Pancreas (tissue), 10 donors: ENCODE results near the gene RNF224. TPM values are rescaled to one million over a fixed set of nuclear protein-coding genes. Genes with fewer than 3 reads are reported as not detected.

Experiments
- ATAC-seq, 4 donors: fragments of 200-7000 bp; cut with Tn5 transposase; one replicate each; pipeline versions ENCODE4 v1.8.0 to v1.9.1; 2020; ENCODE audit warnings: mild to moderate bottlenecking in 4 of 4, moderate library complexity in 4 of 4
- DNase-seq, 6 donors: peaks; one replicate each; pipeline ENCODE4 v3.0.0-alpha.2; 2020
- FAIRE-seq: peaks from 2 replicates; lab custom pipeline; 2012; peaks lifted over from hg19 to GRCh38; lab: Jason Lieb, UNC
- H3K27ac ChIP-seq, 4 donors: fragments of 200-600 bp; sonication (generic); 1 replicate in 3 of 4; 2 replicates in 1 of 4; pipeline versions ENCODE4 v1.5.0 to v1.8.0; 2020
- H3K27me3 ChIP-seq, 4 donors: fragments of 200-600 bp; one replicate each; pipeline ENCODE4 v1.8.0; 2021
- H3K36me3 ChIP-seq, 3 donors: fragments of 200-600 bp; sonication (generic) in 1 of 3; one replicate each; pipeline versions ENCODE4 v1.5.0 to v1.8.0; 2020 to 2021
- H3K4me1 ChIP-seq, 3 donors: fragments of 200-600 bp; one replicate each; pipeline ENCODE4 v1.8.0; 2021
- H3K4me3 ChIP-seq, 4 donors: fragments of 200-600 bp; sonication (generic) in 2 of 4; one replicate each; pipeline versions ENCODE4 v1.5.0 to v1.8.0; 2020 to 2021
- H3K9me3 ChIP-seq, 4 donors: fragments of 200-600 bp; one replicate each; pipeline ENCODE4 v1.8.0; 2021
- CTCF ChIP-seq, 4 donors: fragments of 200-600 bp; sonication (generic) in 3 of 4; IDR thresholded peaks; one replicate each; pipeline versions ENCODE4 v1.5.0 to v1.8.0; 2021; ENCODE audit warnings: antibody characterized with exemption in 4 of 4
- WGBS, 2 donors: extraction: QIAGEN DNeasy Blood & Tissue Kit; methylation state at CpG; one replicate each; pipeline ENCODE4 v1.1.7; 2013; 5-methylcytosine and 5-hydroxymethylcytosine counted together
- intact Hi-C, 3 donors: fragments of 100-400 bp; cut with DNase I; formaldehyde crosslinking; loops; one replicate each; pipeline versions ENCODE4 v1.11.1 to v1.14.2; 2022
- polyA plus RNA-seq, 2 donors: library from polyadenylated mRNA; stranded (reverse); fragments of 200-250 nt; gene quantifications; one replicate each; pipeline ENCODE4 v1.2.3, GENCODE V29; 2013
- total RNA-seq, 6 donors: library from RNA; stranded (reverse); fragmentation: NEBNext Ultra II Directional in 4 of 6; extraction: Animal tissue kit (Norgen Biotek cat#: 25700) in 4 of 6; gene quantifications; one replicate each; pipeline versions ENCODE4 v1.2.1 to v1.2.4, GENCODE V29; 2021 to 2023
- donor health status: healthy with polysubstance abuse.
- donor health status: DM: no; HTN: no; CAD: no; lungs with moderate emphysema.
- donor health status: DM: no; HTN: no; CAD: no.
- donor health status: control.
- donor health status: control.
- donor health status: Bipolar disorder and iron deficiency.
- donor health status: DM: yes; HTN: yes; CAD: no.
- donor health status: DM: no; HTN: no; CAD: no.
- donor health status: DM: no; HTN: no; CAD: no.
- donor health status: DM: yes; HTN: yes; CAD: no.

Gene RNF224
- total and polyA plus RNA-seq, 8 donors, result 0.09 to 0.61 (median 0.61) TPM; not detected in 5

GRCh38 chr9:137188086-137188489 is 39.2 kb upstream of the RNF224 start:
- 0% methylated on average over 25 to 31 of the region's 31 CpGs for WGBS, 2 donors

GRCh38 chr9:137188490-137189296 is 38.6 kb upstream of the RNF224 start, which contains the start of the genes ANAPC2 and SSNA1:
Gene ANAPC2, minus strand, starts transcription at chr9:137188560. Its CDS starts 28 bp downstream, at chr9:137188532.
Gene SSNA1, plus strand, starts transcription at chr9:137188676. Its CDS starts 51 bp downstream, at chr9:137188727.
- H3K9me3 ChIP-seq, result no peaks in the 10 kb centered on the region
- DNase-seq (peak; percentile 90 to 99 (median 96)), ATAC-seq (peak; percentile 82 to 87 (median 86)), FAIRE-seq (no peak)
- H3K27ac ChIP-seq, result peak within 1 kb of the TSS; percentile 86 to 97 (median 92)
- intact Hi-C loops, result loop anchor here in 1 of 3 donors (5.0 kb wide), 1 partner anchor 71 kb away; no protein-coding TSS in a partner anchor
- 0% methylated on average over 80 to 98 of the region's 98 CpGs for WGBS, 2 donors
- H3K4me1 ChIP-seq, result peaks cover 30 to 50% (median 35%) of the 10 kb centered on the region in 3 donors
- no peaks in the 10 kb centered on the region for H3K27me3 ChIP-seq
- peak within 1 kb of the TSS; percentile 86 to 97 (median 89) for H3K4me3 ChIP-seq
- peak in 1 of 4 donors; percentile 14 for TF ChIP-seq CTCF (IDR thresholded peaks at IDR 0.05)
- peaks cover 0 to 16% (median 5%) of the 10 kb centered on the region in 3 donors for H3K36me3 ChIP-seq

More at GRCh38 chr9:137188086-137188489, 39.2 kb upstream of the RNF224 start:
- no peak for FAIRE-seq
- intact Hi-C loops, result loop anchor here in 1 of 3 donors (5.0 kb wide), 1 partner anchor 71 kb away; no protein-coding TSS in a partner anchor
- TF ChIP-seq CTCF (IDR thresholded peaks at IDR 0.05), result no peak
- Histone ChIP-seq H3K27ac (peak overlapping the region; percentile 86 to 97 (median 92)), H3K9me3 (no peaks in the 10 kb centered on the region), H3K4me1 (peaks cover 25 to 46% (median 34%) of the 10 kb centered on the region in 3 donors), H3K36me3 (peaks cover 0 to 22% (median 11%) of the 10 kb centered on the region in 3 donors), H3K27me3 (no peaks in the 10 kb centered on the region), H3K4me3 (peak overlapping the region; percentile 86 to 97 (median 89))
- ATAC-seq, result no peak
- DNase-seq, result no peak

DNA sequence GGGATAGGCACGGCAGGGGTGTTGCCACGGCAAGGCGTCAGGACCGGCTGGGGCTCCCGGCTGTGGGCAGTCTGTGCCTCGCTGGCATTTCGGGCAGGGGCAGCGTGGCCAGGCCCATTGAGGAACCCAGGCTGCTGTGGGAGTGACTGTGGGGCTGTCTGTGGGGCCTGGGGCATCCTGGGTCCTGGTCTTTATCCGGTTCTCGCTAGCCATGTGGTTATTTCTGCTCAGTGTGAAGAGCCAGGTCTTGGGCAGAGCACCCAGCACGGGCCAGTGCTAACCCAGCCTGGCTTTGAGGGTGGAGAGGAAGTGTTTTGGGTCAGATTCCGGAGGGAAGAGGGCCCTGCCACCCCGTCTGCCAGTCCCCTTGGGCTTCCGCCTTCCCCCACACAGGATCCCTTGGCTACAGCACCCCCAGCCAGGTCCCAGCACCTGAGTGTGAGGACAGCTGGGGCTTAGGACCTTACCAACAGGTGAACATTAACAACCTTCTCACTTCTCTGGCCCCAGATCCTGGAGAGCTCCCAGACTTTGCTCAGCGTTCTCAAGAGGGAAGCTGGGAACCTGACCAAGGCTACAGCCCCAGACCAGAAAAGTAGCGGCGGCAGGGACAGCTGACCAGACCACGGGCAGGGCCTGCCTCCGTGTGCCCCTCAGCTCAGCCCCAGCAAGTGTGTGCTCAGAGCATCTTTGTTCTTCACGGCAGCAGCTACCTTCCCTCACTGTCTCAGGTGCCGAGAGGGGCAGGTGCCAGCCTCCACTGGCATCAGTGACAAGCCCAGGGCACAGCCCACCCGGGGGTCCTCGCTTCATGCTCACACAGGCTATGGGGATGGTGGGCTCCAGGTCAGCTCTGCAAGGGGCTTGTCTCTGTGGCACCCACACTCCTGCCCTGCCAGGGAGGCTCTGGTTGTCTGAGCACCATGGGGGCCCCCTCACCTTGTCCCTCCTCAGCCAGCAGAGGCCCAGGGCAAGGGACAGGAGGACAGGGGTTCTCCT is 37.7 kb upstream of the RNF224 start:
- Histone ChIP-seq H3K27me3 (no peaks in the 10 kb centered on the region), H3K36me3 (peaks cover 0 to 13% (median 3%) of the 10 kb centered on the region in 3 donors), H3K9me3 (no peaks in the 10 kb centered on the region), H3K27ac (peak overlapping the region; percentile 86 to 97 (median 92)), H3K4me3 (peak overlapping the region; percentile 86 to 97 (median 89)), H3K4me1 (peaks cover 39 to 59% (median 44%) of the 10 kb centered on the region in 3 donors)
- ATAC-seq (peak; percentile 2 to 28 (median 5)), FAIRE-seq (no peak), DNase-seq (peak in 4 of 6 donors; percentile 59 to 72 (median 64))
- intact Hi-C loops, result loop anchor here in 2 of 3 donors (5.0 kb wide), 2 partner anchors 48 to 72 kb away; no protein-coding TSS in a partner anchor
- WGBS, 2 donors, result 10 to 11% methylated on average over 23 of the region's 23 CpGs
- TF ChIP-seq CTCF (IDR thresholded peaks at IDR 0.05), result no peak

DNA sequence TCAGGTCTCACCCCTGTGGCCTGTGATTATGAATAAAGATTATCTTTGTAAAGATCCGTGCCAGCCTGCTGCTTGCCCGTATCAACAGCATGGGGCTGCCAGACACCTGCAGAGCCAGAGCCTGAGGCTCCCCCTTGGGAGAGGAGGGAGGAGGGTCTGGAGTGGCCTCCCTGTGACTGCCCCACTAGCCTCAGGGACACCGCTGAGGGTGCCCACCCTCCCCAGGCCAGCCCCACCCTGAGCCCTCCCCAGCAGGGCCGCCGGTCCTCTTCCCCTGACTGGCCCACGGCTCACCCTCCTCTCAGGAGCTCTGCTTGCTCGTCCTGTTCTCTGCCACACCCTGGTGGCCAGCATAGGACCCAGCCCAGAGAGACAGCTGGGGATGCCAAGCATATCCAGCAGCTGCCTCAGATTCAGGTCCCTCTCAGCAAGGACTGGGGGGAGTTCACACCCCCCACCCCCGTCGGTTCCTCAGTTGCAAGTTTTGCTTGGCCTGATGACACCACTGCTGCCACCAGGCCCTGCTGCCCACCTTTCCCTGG is 36.9 kb upstream of the RNF224 start:
- H3K9me3 ChIP-seq, result no peaks in the 10 kb centered on the region
- FAIRE-seq, result no peak
- no peak for ATAC-seq
- DNase-seq, result peak in 1 of 6 donors; percentile 59
- peak overlapping the region in 2 of 4 donors; percentile 86 to 97 for H3K4me3 ChIP-seq
- intact Hi-C loops, result loop anchor here in 1 of 3 donors (5.0 kb wide), 1 partner anchor 47 kb away; no protein-coding TSS in a partner anchor
- H3K27me3 ChIP-seq, result no peaks in the 10 kb centered on the region
- 22 to 31% methylated on average over 9 of the region's 9 CpGs for WGBS, 2 donors
- no peak for TF ChIP-seq CTCF (IDR thresholded peaks at IDR 0.05)
- H3K36me3 ChIP-seq, result peaks cover 0 to 7% (median 0%) of the 10 kb centered on the region in 3 donors
- peak overlapping the region; percentile 86 to 97 (median 92) for H3K27ac ChIP-seq
- peaks cover 46 to 65% (median 47%) of the 10 kb centered on the region in 3 donors for H3K4me1 ChIP-seq
